K562 (cell line): ENCODE data around the gene KMT2D.

ENCODE experiments used
- CHD4 ChIP-seq: fragments of 200-600 bp; sonication (generic); IDR thresholded peaks from 3 replicates; pipeline ENCODE4 v1.6.1; 2012; ENCODE audit warnings: low read depth, mild to moderate bottlenecking, mixed read lengths, low read length, inconsistent platforms; ENCODE audit not compliant: insufficient read depth, insufficient replicate concordance, poor library complexity, severe bottlenecking
- DPF2 ChIP-seq: fragments of 450-650 bp; IDR thresholded peaks from 2 replicates; pipeline ENCODE4 v1.6.1; 2016
- ESRRA ChIP-seq: fragments of 450-650 bp; IDR thresholded peaks from 2 replicates; pipeline ENCODE4 v1.6.1; 2014; ENCODE audit warnings: low read depth, mild to moderate bottlenecking, moderate library complexity, borderline replicate concordance
- NCOA1 ChIP-seq: fragments of 450-650 bp; IDR thresholded peaks from 2 replicates; pipeline ENCODE4 v1.6.1; 2016; ENCODE audit warnings: low read depth
- NR1H2 ChIP-seq: sonication (generic); formaldehyde crosslinking; IDR thresholded peaks from 2 replicates; pipeline ENCODE4 v1.4.0; 2020; ENCODE audit warnings: mild to moderate bottlenecking, missing genetic modification reagents
- NRF1 ChIP-seq, 2 experiments: fragments of 450-650 bp; IDR thresholded peaks in 1 of 2; conservative IDR thresholded peaks in 1 of 2; 2 replicates each; pipeline ENCODE4 v1.6.1; 2014; ENCODE audit warnings: mild to moderate bottlenecking in 2 of 2
- PHF21A ChIP-seq: fragments of 450-650 bp; IDR thresholded peaks from 2 replicates; pipeline ENCODE4 v1.6.1; 2017; ENCODE audit warnings: low read depth, borderline replicate concordance
- POLR2AphosphoS5 ChIP-seq: IDR thresholded peaks from 2 replicates; pipeline ENCODE4 v1.6.1; 2011; ENCODE audit warnings: mild to moderate bottlenecking, low read depth, low read length, moderate library complexity; ENCODE audit not compliant: control insufficient read depth, insufficient read depth
- USF2 ChIP-seq: sonication (generic); formaldehyde crosslinking; IDR thresholded peaks from 2 replicates; pipeline ENCODE4 v1.5.0; 2020; ENCODE audit warnings: missing genetic modification reagents
- ZNF121 ChIP-seq: sonication (generic); formaldehyde crosslinking; conservative IDR thresholded peaks from 2 replicates; pipeline ENCODE4 v1.8.0; 2022; ENCODE audit warnings: missing genetic modification reagents
- ZSCAN29 ChIP-seq: fragments of 450-650 bp; IDR thresholded peaks from 2 replicates; pipeline ENCODE4 v1.6.1; 2017
- TF ChIP-seq, protein P1 (sequence below), 2 experiments: fragments of 450-650 bp in 1 of 2; sonication (generic) in 1 of 2; formaldehyde crosslinking in 1 of 2; IDR thresholded peaks; 2 replicates each; pipeline versions ENCODE4 v1.7.1 to v1.9.0; 2016 to 2022; ENCODE audit warnings: inconsistent platforms in 1 of 2, mild to moderate bottlenecking in 1 of 2, missing genetic modification reagents in 1 of 2
- TF ChIP-seq, protein P2 (sequence below), 2 experiments: fragments of 450-650 bp; formaldehyde crosslinking in 1 of 2; IDR thresholded peaks; 2 replicates each; pipeline versions ENCODE4 v1.4.0 to v1.6.1; 2014 to 2020; ENCODE audit warnings: mild to moderate bottlenecking in 2 of 2, borderline replicate concordance in 1 of 2, low read depth in 1 of 2

- TF ChIP-seq NR1H2 (no peak), POLR2AphosphoS5 (no peak), CHD4 (no peak), ZSCAN29 (no peak), USF2 (no peak), ESRRA (no peak), ZNF121 (CRISPR knock-in tag) (no peak), PHF21A (no peak), NCOA1 (no peak), NRF1 (conservative IDR thresholded peaks at IDR 0.05 in 1 of 2, IDR thresholded peaks at IDR 0.05 in 1 of 2) (no peak), DPF2 (no peak)
- TF ChIP-seq, protein P1, sequence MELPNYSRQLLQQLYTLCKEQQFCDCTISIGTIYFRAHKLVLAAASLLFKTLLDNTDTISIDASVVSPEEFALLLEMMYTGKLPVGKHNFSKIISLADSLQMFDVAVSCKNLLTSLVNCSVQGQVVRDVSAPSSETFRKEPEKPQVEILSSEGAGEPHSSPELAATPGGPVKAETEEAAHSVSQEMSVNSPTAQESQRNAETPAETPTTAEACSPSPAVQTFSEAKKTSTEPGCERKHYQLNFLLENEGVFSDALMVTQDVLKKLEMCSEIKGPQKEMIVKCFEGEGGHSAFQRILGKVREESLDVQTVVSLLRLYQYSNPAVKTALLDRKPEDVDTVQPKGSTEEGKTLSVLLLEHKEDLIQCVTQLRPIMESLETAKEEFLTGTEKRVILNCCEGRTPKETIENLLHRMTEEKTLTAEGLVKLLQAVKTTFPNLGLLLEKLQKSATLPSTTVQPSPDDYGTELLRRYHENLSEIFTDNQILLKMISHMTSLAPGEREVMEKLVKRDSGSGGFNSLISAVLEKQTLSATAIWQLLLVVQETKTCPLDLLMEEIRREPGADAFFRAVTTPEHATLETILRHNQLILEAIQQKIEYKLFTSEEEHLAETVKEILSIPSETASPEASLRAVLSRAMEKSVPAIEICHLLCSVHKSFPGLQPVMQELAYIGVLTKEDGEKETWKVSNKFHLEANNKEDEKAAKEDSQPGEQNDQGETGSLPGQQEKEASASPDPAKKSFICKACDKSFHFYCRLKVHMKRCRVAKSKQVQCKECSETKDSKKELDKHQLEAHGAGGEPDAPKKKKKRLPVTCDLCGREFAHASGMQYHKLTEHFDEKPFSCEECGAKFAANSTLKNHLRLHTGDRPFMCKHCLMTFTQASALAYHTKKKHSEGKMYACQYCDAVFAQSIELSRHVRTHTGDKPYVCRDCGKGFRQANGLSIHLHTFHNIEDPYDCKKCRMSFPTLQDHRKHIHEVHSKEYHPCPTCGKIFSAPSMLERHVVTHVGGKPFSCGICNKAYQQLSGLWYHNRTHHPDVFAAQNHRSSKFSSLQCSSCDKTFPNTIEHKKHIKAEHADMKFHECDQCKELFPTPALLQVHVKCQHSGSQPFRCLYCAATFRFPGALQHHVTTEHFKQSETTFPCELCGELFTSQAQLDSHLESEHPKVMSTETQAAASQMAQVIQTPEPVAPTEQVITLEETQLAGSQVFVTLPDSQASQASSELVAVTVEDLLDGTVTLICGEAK (IDR thresholded peaks at IDR 0.05): 0 out of 2 replicates have a peak, but pooled peaks have one; percentile 9
- TF ChIP-seq, protein P1 (CRISPR knock-in tag; IDR thresholded peaks at IDR 0.05): no peak
- TF ChIP-seq, protein P2, sequence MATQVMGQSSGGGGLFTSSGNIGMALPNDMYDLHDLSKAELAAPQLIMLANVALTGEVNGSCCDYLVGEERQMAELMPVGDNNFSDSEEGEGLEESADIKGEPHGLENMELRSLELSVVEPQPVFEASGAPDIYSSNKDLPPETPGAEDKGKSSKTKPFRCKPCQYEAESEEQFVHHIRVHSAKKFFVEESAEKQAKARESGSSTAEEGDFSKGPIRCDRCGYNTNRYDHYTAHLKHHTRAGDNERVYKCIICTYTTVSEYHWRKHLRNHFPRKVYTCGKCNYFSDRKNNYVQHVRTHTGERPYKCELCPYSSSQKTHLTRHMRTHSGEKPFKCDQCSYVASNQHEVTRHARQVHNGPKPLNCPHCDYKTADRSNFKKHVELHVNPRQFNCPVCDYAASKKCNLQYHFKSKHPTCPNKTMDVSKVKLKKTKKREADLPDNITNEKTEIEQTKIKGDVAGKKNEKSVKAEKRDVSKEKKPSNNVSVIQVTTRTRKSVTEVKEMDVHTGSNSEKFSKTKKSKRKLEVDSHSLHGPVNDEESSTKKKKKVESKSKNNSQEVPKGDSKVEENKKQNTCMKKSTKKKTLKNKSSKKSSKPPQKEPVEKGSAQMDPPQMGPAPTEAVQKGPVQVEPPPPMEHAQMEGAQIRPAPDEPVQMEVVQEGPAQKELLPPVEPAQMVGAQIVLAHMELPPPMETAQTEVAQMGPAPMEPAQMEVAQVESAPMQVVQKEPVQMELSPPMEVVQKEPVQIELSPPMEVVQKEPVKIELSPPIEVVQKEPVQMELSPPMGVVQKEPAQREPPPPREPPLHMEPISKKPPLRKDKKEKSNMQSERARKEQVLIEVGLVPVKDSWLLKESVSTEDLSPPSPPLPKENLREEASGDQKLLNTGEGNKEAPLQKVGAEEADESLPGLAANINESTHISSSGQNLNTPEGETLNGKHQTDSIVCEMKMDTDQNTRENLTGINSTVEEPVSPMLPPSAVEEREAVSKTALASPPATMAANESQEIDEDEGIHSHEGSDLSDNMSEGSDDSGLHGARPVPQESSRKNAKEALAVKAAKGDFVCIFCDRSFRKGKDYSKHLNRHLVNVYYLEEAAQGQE (IDR thresholded peaks at IDR 0.05; ENCODE audit: borderline replicate concordance): no peak
- TF ChIP-seq, protein P2 (CRISPR knock-in tag; IDR thresholded peaks at IDR 0.05; ENCODE audit: low read depth): no peak
Measured at GRCh38 chr12:49019443-49020324, 40.9 kb downstream of the KMT2D start.
